ENCODE measurements around the gene DNAH2. TPM values are rescaled to one million over a fixed set of nuclear protein-coding genes. Genes with fewer than 3 reads are reported as not detected.

DNAH2 gene
- total and polyA plus RNA-seq, 2 donors (not counting 1 experiment from before 2014, with no cell fraction given) = 0.08 to 0.17 TPM

GRCh38 chr17:7686222-7687071, 31.1 kb upstream of the DNAH2 start:
- H4K20me1 ChIP-seq (ENCODE audit: control insufficient read depth, extremely low read depth, insufficient read depth, low read length) = no peaks in the 10 kb centered on the region
- no peaks in the 10 kb centered on the region for H3K9me3 ChIP-seq (ENCODE audit: control insufficient read depth, insufficient read depth, low read depth, low read length)
- no peaks in the 10 kb centered on the region for H3K36me3 ChIP-seq (ENCODE audit: control insufficient read depth, insufficient read depth, low read length)
- peak overlapping the region; percentile 99 for H3K27ac ChIP-seq (ENCODE audit: insufficient read depth, low read length)
- peak; percentile 87 to 91 for DNase-seq (ENCODE audit: low read depth in 2 of 2)
- peak overlapping the region; percentile 88 to 98 (median 96) for H3K4me3 ChIP-seq (replicated peaks in 1 of 4; ENCODE audit: control extremely low read depth in 1 of 4, insufficient read depth in 1 of 4, low read depth in 3 of 4, low read length in 4 of 4)
- peaks cover 28% of the 10 kb centered on the region for H3K79me2 ChIP-seq (ENCODE audit: control insufficient read depth, insufficient read depth, low read length)
- peak overlapping the region; percentile 99 for H3K4me2 ChIP-seq (ENCODE audit: extremely low read depth, insufficient read depth, low read length)
- H3K9ac ChIP-seq (ENCODE audit: insufficient read depth, low read length) = peak overlapping the region; percentile 94
- H3K4me1 ChIP-seq (ENCODE audit: control insufficient read depth, extremely low read depth, insufficient read depth, low read length) = peaks cover 9% of the 10 kb centered on the region
- H3K27me3 ChIP-seq (ENCODE audit: control insufficient read depth, insufficient read depth, low read length) = no peaks in the 10 kb centered on the region
- no peak for TF ChIP-seq EZH2 (IDR thresholded peaks at IDR 0.05; ENCODE audit: low read length, missing control alignments)
- TF ChIP-seq CTCF (conservative IDR thresholded peaks at IDR 0.05 in 1 of 2, IDR thresholded peaks at IDR 0.05 in 1 of 2; ENCODE audit: low read depth in 1 of 2, low read length in 2 of 2) = no peak
- no peak overlapping the region for H2AFZ ChIP-seq (ENCODE audit: low read length)

- TF ChIP-seq CTCF (conservative IDR thresholded peaks at IDR 0.05 in 1 of 2, IDR thresholded peaks at IDR 0.05 in 1 of 2; ENCODE audit: low read depth in 1 of 2, low read length in 2 of 2) = peak in 1 of 2 donors; percentile 21
- TF ChIP-seq EZH2 (IDR thresholded peaks at IDR 0.05; ENCODE audit: low read length, missing control alignments) = no peak
These were observed 30.3 kb upstream of the DNAH2 start, which contains the start of gene TP53 for GRCh38 chr17:7687072-7687907. Gene TP53 (minus strand): TSS chr17:7687490. CDS start chr17:7676594, 10,896 bp downstream.

More at GRCh38 chr17:7687072-7687907, 30.3 kb upstream of the DNAH2 start, which contains the start of gene TP53:
- Histone ChIP-seq H3K27me3 (ENCODE audit: control insufficient read depth, insufficient read depth, low read length) (no peaks in the 10 kb centered on the region), H3K79me2 (ENCODE audit: control insufficient read depth, insufficient read depth, low read length) (peaks cover 28% of the 10 kb centered on the region), H3K9ac (ENCODE audit: insufficient read depth, low read length) (peak within 1 kb of the TSS; percentile 94), H3K36me3 (ENCODE audit: control insufficient read depth, insufficient read depth, low read length) (no peaks in the 10 kb centered on the region), H2AFZ (ENCODE audit: low read length) (peak within 1 kb of the TSS; percentile 92), H3K9me3 (ENCODE audit: control insufficient read depth, insufficient read depth, low read depth, low read length) (no peaks in the 10 kb centered on the region), H3K4me1 (ENCODE audit: control insufficient read depth, extremely low read depth, insufficient read depth, low read length) (peaks cover 9% of the 10 kb centered on the region), H4K20me1 (ENCODE audit: control insufficient read depth, extremely low read depth, insufficient read depth, low read length) (no peaks in the 10 kb centered on the region), H3K4me3 (replicated peaks in 1 of 4; ENCODE audit: control extremely low read depth in 1 of 4, insufficient read depth in 1 of 4, low read depth in 3 of 4, low read length in 4 of 4) (peak within 1 kb of the TSS; percentile 88 to 98 (median 96)), H3K27ac (ENCODE audit: insufficient read depth, low read length) (peak within 1 kb of the TSS; percentile 99), H3K4me2 (ENCODE audit: extremely low read depth, insufficient read depth, low read length) (peak within 1 kb of the TSS; percentile 99)
- peak; percentile 89 to 94 for DNase-seq (ENCODE audit: low read depth in 2 of 2)

Data from fibroblast of lung (primary cell).